HG03442 (cell line): ENCODE results near the gene CCDC175.
A peak's percentile ranks its signal among the peaks of the same experiment; 100 is the strongest.

ENCODE experiments used
- ATAC-seq: cut with Tn5 transposase; IDR thresholded peaks from one replicate; pipeline ENCODE4 v1.9.1; 2021; ENCODE audit warnings: mild to moderate bottlenecking, moderate library complexity; ENCODE audit not compliant: unreplicated experiment

The CCDC175 gene

DNA sequence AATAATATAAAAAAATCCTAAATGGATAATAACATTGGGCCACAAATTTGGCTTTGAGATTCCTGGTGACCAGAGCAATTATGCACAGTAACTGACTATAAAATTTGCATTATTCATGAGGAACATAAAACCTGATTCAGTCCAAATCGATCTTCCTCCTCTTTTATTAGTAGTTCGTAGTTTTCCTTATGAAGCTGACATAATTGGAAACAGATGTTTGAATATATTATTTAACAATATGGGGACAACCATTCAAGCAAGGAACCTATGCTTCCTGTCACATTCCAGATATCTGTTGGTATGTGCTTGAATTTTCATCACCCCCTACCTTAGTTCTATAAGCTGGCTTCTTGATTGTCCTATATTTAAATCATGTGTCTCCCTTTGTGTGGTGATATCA lies 34.9 kb downstream of the CCDC175 start:
- ATAC-seq: no peak

DNA sequence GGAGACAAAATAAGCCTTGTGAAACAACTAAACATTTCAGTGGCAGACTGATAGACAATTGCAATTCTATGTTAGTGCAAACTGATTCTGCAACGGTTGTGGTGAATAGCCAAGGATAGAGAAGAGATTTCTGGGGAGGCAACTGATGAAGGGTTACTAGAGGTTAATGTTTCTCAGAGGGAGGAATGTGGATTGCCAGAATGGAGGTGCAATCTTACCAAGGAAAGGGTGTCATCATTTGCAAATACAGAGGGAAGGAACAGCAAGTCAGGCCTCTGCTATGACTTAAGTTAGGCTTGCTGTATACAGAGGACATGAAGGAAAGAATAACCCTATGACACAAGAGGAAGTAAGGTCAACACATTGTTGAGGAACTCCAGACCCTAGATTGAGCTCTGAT lies 35.8 kb downstream of the CCDC175 start:
- no peak for ATAC-seq

DNA sequence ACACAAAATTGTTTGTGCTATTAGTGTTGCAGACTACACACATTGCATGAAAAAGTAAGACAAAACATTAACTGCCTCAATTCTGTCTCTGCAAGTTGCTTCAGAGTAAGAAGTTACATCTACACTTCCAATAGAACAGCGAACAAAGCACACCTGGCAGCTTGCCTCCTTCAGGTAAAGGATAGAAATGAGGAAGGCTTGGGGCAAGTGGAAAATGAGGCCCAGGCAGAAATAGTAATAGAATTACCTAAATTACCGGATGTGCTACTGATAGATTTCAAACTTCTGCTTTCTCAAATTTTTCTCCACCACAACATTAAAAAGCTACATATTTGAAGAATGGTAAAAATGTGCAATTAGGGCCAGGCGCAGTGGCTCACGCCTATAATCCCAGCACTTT lies 37.7 kb downstream of the CCDC175 start:
- ATAC-seq: no peak

DNA sequence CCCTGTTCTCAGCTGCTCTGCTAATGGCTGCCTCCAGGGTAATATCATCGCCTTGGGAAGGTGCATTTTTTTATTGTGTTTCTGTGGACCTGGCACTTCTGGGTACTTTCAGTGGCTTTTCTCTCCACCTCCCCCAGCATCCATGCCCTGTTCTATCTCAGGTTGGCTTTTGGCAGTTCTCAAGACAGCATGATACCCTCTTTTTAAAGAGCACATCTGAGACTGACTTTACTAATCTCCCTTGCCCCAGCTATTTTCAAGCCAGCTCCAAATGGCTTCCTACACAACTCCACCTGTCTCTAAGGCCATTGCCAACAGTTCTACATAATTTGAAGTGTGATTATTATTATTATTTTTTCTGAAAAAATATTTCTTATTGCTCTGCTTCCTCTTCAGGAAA lies 39.1 kb downstream of the CCDC175 start:
- no peak for ATAC-seq

DNA sequence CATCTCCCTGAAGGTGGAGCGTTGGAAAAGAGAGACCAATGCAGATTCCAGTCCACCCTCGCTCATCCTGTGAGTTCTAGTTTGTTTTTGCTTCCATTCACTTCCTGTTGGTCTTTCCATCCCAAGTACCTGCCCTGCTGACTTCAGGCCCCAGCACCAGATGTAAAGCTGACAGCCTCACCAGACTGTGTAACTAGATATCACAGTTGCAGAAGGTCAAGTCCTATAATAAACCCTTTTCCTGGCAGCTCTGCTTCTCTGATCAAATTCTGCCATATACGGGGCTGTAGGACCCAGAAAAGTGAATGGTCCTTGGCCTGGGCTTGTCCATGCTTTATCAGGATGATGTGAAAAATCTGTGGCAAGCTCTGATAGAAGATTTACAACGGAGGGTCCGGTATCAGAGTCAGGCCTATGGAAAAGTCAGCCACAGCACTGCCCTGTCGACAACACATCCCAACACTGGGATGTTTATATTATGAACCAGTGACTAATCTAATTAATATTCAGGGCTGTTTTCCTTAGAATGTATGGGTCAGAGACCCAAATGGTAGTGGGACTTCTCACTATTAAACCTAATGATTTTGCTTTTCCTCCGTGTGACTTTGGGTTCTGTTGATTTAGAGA lies 42.1 kb downstream of the CCDC175 start:
- ATAC-seq: no peak

DNA sequence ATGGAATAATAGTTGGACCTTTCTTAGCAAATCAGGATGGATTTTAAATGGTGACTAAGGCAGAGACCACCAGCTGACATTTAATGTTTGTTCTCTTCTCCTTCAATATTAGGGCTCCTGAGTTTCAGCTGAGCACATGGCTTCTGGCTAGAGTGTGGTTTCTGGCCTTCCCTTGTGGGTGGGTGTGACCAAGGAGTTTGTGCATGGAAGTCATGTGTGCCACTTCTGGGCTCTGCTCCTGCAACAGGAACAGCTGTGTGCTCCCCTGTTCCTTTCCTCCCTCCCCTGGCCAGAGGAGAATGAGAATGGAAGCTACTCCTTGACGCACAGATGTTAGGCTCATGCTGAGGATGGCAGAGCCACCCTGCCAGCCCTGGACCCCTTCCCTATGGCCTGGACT lies 44.2 kb downstream of the CCDC175 start:
- ATAC-seq: no peak

DNA sequence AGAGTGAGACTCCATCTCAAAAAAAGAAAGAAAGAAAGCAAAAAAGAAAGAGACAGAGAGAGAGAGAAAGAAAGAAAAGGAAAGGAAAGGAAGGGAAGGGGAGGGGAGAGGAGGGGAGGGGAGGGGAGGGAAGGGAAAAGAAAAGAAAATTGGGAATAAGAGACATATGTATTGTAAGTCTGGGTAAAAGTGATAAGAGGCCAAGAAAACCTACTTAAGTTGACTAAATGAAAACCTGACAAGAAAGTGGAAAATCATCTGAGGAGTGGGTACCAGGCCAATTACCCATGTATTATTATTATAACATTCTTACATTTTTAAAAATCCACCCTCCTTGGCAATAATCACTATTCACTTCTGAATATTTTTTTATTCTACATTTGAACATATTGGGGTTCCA lies 46.3 kb downstream of the CCDC175 start:
- no peak for ATAC-seq

DNA sequence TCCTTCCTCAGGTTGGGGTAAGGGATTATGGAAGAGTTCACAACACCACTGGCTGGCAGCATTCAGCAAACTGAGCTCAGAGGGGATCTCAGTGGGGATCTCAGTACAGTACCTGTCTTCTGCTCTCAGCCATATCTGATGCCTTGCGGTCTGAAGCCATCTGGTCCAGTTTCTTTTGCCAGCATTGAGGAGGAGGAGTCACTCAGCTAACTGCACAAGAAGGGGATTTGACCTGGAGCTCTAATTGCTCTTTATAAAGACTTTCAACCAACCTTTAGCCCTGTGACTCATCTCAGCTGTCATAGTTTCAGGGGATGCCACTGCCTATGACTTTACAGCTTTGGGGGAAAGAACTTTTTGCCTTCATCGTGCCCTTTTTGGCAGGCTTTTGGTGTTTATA lies 47.4 kb downstream of the CCDC175 start:
- no peak for ATAC-seq

DNA sequence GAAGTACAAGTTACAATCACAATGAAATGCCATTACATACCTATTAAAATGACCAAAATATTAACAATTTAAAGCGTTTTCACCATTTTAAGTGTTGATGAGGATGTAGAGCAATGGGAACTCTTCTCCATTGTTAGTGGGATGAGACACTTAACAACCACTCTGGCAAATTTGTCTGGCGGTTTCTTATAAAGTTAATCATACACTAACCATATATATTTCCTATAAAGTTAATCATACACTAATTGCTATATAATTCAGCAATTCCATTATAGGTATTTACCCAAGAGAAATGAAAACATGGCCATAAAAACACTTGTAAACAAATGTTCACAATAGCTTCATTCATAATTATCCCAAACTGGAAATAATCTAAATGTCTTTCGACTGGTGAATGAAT lies 56.4 kb downstream of the CCDC175 start:
- ATAC-seq: no peak

DNA sequence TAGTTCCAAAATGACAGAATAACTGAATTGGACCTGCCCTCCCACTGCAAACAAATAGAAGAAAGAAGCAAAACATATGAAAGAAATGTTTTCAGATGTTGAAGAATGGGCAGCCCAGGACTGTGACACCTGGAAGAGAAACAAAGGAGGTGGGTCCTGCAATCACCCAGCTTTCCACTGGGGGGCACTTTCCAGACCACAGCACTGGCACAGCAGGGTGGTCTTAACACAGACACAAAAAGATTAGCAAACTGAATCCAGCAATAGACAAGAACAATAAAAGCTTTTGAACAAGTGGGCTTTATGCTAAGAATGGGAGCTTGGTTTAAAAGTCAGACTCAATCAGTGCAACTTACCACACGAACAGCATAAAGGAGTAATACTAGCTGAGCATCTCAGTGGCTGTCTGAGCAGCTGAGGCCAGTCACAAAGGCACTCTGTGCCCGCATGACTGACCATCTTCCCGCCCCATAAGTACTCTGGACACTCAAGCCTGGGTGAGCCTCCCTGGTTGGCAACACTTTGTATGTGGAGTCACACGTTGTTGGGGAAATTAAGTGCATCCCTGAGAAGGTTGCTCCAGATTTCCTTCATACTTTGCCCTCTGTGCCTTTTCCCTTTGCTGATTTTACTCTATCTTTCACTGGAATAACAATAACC lies 64.6 kb downstream of the CCDC175 start:
- no peak for ATAC-seq

DNA sequence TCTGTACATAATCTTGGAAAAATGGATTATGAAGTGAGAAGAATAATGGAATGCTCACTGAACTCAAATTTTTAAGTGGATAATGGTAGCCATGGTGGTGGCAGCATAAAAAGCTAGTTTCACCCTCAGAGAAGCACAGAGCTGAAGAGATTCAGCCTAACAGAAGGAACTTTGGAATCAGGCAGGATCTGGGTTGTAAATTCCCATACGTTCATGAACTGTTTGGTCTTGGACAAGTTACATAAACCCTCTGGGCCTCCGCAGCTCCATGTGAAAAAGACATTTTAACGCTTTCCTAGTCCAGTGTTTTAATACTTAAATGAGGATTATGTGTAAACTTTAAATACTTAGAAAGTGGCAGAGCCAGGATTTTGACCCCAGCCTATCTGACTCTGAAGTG lies 65.6 kb downstream of the CCDC175 start:
- ATAC-seq: no peak

DNA sequence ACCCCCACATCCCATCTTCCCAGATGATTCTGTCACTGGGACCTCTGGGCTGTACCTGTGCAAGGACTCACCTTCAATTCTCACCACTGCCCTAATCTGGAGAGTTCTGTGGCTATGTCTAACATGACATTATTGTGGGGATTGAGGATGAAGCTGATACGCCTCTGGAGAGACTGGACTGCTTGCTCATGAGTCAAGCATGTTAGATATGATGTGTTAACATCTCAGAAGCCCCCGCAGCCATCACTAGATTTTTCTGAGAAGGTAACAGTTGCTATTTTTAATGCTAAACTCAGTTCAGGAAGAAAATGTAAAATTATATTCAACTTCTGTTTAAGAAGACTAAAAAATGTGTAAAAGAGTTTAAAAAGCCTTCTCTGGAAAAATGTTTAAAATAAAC lies 66.6 kb downstream of the CCDC175 start:
- no peak for ATAC-seq

DNA sequence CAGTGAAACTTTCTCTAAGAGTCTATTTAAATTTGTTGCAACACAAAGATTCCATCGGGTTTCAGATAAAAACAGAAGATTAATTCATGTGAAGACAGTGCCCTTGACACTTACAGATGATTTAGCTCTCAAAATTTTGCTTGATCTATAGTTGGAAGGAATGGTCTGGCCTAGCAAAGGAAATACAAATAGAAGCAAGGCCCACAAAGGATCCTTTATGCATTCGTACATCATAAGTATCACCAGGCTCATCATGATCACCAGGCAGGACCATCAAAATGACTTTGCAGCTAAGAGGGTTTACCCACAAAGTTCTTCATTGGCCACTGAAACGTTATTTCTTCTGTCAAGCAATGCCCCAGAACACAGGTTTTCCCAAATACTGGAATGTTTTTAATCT lies 67.5 kb downstream of the CCDC175 start:
- ATAC-seq: no peak

DNA sequence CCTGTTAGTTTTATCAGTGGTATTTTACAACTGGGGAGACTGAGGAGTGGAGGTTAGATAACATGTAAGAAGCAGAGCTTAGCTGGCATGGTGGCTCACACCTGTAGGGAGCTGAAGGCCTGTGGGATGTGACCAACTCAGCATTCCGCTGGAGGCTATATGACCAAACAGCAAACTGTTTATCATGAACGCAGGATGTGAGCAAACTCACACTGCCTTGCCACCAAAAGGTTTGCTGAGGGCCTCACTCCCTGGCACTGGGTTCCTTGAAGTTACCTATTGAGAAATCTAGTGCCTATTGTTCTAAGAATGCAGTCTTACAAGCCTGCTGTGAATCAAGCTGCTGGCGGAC lies 68.9 kb downstream of the CCDC175 start:
- ATAC-seq: no peak

DNA sequence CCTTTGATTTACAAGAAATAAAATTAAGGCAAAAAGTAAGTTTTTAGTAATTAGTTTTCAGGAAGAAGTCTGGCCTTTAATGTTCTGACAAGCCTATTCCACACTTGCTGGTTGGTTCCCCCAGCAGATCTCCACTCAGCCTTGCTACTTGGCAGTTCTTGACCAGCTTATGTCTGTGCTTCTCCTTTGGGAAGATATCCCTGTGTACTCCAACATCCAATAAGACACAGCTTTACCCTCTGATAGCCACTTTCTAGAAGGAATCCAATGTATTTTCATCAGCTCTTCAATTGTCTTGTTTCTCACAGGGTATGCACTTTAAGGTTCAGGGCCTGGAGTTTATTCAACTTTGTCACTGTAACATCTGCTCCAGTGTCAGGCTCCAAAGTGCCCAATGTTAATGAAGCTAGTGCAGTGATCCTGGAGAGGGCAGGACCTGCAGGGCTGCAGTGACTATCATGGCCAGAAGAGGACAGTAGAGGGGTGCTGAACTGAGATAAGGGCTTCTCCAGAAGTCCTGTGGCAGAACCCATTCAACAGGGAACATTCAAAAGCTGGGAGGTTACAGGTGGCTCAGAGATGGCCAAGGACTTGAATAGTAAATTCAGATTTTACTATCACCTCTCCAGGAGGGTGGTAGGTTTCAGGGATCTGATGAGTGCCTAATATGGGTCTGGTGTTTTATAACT lies 69.4 kb downstream of the CCDC175 start:
- peak; percentile 82 for ATAC-seq

DNA sequence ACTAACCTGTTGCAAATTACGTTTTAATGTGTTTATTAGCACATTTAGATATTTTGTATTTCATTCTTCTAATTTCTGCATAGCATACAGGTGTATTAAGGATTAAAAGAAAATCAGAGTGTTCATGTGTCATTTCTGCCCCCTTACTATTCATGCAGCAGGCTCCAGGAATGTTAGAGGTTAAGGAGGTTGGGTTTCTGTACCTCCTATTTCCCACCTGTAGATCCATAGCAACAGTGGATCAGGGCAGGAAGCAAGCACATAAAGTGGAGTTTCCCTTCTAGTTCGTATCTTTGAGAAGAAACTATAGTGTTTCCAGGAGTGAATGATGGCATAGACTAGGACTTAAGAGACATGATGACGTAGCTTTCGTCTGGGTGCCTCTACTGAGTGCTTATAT lies 73.4 kb downstream of the CCDC175 start:
- ATAC-seq: no peak

DNA sequence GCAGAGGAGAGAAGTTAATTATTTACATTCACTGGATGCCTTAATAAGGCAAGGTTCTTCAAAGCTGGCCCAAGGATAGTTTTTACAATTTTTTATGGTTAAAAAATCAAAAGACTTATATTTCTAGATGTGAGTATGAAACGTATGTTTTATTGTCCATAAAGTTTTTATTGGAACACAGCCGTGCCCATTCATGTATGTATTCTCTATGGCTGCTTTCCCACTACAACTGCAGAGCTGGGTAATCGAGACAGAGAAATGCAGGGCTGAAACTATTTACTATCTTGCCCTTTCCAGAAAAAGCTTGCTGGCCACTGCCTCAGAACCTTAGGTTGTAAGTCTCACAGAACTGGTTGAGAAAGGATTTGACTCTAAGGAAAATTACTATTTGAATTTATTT lies 75.9 kb downstream of the CCDC175 start:
- no peak for ATAC-seq

DNA sequence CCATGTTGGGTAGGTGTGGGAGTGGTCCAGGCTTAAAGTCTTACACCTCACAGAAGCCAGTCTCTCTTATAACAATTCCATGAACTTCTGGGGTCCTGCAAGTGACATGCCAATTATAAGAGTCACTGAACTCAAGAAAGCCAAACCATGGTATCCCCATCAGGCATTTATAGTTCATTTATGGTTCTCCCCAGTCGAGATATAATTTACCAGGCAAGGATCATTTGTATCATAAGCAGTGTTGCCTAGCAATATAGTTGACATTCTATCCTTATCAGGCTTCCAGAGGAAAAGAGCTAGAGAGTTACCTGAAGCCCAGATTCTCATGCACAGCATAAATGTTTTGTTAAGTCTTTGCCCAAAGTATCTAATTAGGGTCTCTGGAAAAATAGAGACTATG lies 84.2 kb downstream of the CCDC175 start:
- ATAC-seq: no peak

DNA sequence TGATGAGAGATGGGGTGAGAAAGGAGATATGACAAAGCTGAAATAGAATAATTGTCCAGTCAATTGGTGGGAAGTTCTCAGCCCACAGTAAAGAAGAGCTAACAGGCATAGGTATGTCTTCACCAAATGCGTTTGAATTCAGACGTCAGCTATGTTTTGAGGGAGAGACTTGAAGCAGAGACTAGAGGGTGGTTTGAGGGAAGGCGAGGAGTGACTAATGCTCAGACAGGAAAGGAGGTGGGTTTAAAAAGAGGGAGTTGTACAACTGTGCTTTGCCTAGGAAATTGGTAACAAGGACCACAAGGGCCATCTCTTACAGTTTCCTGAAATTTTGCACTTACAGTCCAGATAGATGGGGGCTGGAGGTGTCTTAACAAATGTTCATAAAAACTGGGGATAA lies 85.9 kb downstream of the CCDC175 start:
- no peak for ATAC-seq

DNA sequence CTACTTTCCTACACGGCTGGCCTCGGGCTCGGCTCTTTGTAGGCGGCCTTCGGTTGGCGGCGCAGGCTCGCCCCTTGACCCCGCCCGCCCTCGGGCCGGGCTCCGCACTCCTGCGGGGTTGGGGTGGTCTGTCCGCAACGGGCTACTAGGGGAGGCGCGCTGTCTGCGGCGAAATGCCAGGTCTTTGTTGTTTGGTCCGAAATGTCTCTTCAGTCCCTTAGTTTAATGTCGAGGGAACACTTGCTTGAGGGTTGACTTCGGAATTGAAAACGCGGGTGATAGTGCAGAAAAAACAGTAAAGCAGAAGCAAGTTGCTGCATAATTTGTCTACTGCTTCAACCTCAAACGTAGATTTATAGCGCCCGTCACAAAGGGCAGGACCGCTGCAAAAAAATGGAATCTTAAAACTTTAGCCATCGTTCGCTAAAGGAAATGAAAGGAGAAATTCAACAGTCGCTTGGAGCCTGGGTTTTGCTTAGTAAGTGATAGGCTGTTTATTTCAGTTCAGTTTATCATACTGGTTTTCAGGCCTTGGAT lies 91.9 kb downstream of the CCDC175 start:
- peak; percentile 39 for ATAC-seq

DNA sequence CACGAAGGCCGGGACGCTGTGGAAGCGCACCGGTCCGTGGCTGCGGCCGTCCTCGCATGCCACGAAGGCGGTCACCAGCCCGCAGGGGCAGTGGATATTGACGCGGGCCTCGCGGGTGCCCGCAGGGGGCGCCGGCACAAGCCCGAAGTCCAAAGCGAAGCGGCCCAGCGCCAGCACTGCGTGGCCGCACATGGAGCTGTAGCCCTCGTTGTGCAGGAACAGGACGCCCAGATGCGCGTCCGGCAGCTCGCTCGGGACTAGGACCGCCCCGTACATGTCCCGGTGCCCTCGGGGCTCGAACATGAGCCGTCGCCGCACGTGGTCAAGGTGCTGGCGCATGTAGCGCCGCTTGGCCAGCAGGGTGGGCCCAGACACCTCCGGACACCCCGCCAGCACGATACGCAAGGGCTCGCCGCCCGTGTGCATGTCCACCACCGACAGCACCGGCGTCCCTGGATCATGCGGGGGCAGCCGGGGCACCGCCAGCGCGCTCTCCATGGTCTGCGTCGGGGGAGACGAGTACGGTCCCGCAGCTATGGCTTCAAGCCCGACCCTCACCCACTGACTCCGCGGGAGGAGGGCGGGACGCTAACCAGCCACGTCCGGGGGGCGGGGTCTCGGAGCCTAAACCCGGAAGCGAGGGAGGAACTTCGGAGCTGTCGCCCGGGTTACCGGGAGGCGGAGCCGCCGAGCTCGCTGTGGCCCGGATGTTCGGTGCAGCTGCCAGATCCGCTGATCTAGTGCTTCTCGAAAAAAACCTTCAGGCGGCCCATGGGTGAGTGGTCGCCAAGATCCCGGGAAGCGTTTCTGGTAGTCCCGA lies 92.6 kb downstream of the CCDC175 start, which contains the start of the genes JKAMP and L3HYPDH:
TSS of gene JKAMP (plus strand) at position 699 of the 820 bp plus-strand sequence. CDS start at position 772, 73 bp downstream.
TSS of gene L3HYPDH (minus strand) at position 590 of the 820 bp plus-strand sequence. CDS start at position 498, 92 bp downstream.
- ATAC-seq: peak; percentile 86
